ENCODE results near the gene BTBD2.

The BTBD2 gene

DNA sequence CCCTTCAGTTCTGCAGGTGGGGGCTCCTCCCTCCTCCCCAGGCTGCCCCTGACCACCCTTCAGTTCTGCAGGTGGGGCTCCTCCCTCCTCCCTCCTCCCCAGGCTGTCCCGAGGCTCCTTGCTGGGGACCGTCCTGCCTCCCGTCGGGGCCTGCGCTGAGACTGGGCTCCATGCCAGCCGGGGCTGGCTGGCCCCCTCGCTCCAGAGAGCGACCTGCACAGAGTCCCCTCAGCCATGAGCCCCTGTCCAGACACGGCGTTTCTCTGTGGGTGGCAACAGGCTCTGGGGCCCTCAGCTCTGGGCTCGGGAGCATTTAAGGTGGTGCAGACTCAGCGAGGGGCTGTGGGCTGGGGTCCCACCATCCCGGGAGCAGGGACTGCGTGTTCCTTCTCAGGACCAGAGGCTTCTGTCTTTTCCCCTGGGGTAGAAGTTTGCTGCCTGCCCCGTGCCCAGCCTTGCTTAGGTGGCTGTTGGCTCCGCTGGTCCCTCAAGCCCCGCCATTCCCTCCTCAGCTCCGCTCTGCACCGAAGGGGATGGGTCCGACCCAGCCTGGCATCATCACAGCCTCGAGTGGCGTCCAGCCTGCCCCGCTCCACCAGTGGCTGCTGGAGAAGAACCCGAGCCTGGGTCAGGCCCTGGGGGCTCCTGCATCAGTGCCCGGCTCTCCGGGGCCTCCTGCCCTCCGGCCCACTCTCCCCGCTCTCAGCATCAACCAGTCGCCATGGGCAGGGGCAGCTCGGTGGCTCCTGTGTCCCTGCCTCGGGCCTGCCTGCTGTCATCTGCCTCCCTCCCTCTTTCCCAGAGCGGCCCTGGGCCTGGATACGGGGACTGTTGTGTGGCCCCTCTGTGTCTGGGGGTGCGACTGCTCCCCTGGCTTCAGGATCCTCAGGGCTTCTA lies 47.0 kb downstream of the BTBD2 start:
- TF ChIP-seq, protein P1, sequence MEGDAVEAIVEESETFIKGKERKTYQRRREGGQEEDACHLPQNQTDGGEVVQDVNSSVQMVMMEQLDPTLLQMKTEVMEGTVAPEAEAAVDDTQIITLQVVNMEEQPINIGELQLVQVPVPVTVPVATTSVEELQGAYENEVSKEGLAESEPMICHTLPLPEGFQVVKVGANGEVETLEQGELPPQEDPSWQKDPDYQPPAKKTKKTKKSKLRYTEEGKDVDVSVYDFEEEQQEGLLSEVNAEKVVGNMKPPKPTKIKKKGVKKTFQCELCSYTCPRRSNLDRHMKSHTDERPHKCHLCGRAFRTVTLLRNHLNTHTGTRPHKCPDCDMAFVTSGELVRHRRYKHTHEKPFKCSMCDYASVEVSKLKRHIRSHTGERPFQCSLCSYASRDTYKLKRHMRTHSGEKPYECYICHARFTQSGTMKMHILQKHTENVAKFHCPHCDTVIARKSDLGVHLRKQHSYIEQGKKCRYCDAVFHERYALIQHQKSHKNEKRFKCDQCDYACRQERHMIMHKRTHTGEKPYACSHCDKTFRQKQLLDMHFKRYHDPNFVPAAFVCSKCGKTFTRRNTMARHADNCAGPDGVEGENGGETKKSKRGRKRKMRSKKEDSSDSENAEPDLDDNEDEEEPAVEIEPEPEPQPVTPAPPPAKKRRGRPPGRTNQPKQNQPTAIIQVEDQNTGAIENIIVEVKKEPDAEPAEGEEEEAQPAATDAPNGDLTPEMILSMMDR (IDR thresholded peaks at IDR 0.05; ENCODE audit: insufficient read depth, low read length, poor library complexity, severe bottlenecking) = no peak
- no peak for DNase-seq (ENCODE audit: extremely low read depth, insufficient read length)
- no peak overlapping the region for H3K4me3 ChIP-seq (replicated peaks; ENCODE audit: low read depth, low read length)
- H3K36me3 ChIP-seq (ENCODE audit: control insufficient read depth, insufficient read depth, low read length) = peaks cover 19% of the 10 kb centered on the region
- H3K27me3 ChIP-seq (replicated peaks; ENCODE audit: control insufficient read depth, insufficient read depth, low read length) = no peaks in the 10 kb centered on the region

DNA sequence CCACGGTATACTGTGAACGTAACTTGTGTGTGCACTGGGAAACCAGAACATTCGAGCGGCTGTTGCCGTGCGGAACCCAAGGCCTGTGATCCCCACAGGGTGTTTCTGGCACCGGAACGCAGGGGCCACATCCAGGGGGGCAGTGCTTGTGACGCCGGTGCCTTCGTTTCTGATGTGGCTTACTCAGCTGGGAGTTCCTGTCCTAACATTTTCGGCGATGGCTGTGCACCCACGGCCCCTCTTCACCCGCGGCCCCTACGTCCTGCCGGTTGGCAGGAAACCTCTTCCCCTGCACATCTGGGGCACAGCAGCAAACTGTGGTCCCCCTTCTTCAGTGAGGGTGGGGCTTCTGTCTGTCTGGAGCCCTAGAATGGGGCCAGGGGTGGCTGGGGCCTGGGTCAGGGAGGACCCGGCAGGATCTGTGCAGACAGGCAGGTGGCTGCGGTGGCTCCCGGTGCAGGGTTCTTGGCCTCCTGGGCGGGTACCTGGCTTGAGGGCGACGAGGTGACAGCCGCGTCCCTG lies 48.4 kb downstream of the BTBD2 start:
- TF ChIP-seq, protein P1 (IDR thresholded peaks at IDR 0.05; ENCODE audit: insufficient read depth, low read length, poor library complexity, severe bottlenecking) = no peak
- Histone ChIP-seq H3K27me3 (replicated peaks; ENCODE audit: control insufficient read depth, insufficient read depth, low read length) (no peaks in the 10 kb centered on the region), H3K4me3 (replicated peaks; ENCODE audit: low read depth, low read length) (no peak overlapping the region), H3K36me3 (ENCODE audit: control insufficient read depth, insufficient read depth, low read length) (peaks cover 21% of the 10 kb centered on the region)
- no peak for DNase-seq (ENCODE audit: extremely low read depth, insufficient read length)

DNA sequence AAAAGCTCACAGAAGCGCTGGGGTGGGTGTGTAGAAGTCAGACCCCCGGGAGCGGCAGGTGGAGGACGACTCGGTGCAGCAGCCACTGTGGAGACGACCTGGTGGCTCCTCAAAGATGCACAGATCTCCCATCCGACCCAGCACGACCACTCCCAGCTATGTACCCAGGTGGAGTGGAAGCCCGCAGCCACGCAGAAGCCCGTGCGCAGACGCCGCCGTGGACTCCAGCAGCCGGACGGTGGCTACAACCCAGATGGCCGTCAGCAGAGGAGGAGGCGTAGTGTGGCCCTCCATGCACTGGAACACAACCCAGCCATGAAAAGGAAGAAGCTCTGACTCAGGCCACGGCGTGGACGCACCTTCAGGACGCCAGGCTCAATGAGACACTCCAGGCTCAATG lies 52.8 kb downstream of the BTBD2 start:
- DNase-seq (ENCODE audit: extremely low read depth, insufficient read length) = no peak
- Histone ChIP-seq H3K36me3 (ENCODE audit: control insufficient read depth, insufficient read depth, low read length) (peaks cover 4% of the 10 kb centered on the region), H3K27me3 (replicated peaks; ENCODE audit: control insufficient read depth, insufficient read depth, low read length) (no peaks in the 10 kb centered on the region), H3K4me3 (replicated peaks; ENCODE audit: low read depth, low read length) (no peak overlapping the region)
- TF ChIP-seq, protein P1 (IDR thresholded peaks at IDR 0.05; ENCODE audit: insufficient read depth, low read length, poor library complexity, severe bottlenecking) = no peak

DNA sequence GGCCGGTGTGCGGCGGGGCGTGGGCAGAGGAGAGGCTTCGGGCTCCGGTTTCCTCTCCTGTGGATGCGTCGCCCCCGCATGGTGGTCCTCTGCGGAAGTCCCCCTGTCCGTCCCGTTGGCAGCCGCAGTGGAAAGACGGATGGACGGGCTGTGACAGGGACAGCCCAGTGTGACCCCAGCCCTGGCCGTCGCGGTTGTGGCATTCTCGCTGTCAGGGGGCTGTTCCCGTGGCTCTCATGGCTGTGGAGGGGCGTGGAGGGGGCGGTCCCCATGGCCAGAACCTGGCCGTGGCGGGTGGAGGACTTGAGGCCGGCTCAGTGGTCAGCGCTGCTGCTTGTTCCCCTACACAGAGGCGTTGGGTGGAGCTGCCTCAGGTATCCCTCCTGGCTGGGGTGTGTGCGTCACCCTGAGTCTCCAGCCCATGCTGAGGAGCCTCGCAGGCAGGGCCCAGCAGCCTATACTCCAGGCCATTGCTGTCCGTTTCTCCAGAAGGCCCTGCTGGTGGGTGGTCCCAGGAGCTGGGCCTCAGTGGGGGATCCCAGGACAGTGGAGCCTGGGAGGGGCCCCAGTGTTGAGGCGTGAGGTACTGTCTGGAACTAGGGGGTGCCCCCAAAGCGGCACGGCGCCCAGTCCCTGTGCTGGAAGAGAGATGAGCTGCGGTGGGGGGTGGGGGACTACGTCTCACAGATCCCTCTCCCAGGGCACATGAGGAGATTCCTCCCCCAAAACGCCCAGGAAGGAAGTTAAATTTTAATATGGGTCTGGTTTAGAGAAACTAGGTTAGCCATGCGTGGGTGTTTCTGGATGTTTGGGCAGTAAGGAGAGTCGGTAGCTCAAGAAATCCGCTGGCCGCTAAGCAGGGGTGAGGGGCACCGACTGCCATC lies 54.3 kb downstream of the BTBD2 start:
- Histone ChIP-seq H3K36me3 (ENCODE audit: control insufficient read depth, insufficient read depth, low read length) (peaks cover 6% of the 10 kb centered on the region), H3K27me3 (replicated peaks; ENCODE audit: control insufficient read depth, insufficient read depth, low read length) (no peaks in the 10 kb centered on the region), H3K4me3 (replicated peaks; ENCODE audit: low read depth, low read length) (no peak overlapping the region)
- DNase-seq (ENCODE audit: extremely low read depth, insufficient read length) = no peak
- TF ChIP-seq, protein P1 (IDR thresholded peaks at IDR 0.05; ENCODE audit: insufficient read depth, low read length, poor library complexity, severe bottlenecking) = no peak

GRCh38 chr19:1959928-1960589 lies 55.5 kb downstream of the BTBD2 start:
- H3K36me3 ChIP-seq (ENCODE audit: control insufficient read depth, insufficient read depth, low read length) = peaks cover 8% of the 10 kb centered on the region
- TF ChIP-seq, protein P1 (IDR thresholded peaks at IDR 0.05; ENCODE audit: insufficient read depth, low read length, poor library complexity, severe bottlenecking) = no peak
- no peak overlapping the region for H3K4me3 ChIP-seq (replicated peaks; ENCODE audit: low read depth, low read length)
- DNase-seq (ENCODE audit: extremely low read depth, insufficient read length) = no peak
- no peaks in the 10 kb centered on the region for H3K27me3 ChIP-seq (replicated peaks; ENCODE audit: control insufficient read depth, insufficient read depth, low read length)

Data from GM06990 (cell line).